HG02938 (cell line): ENCODE measurements around the gene SPATA24.
"Not testable (repeated sequence)": the region's sequence is repeated elsewhere in the genome, so short reads cannot be mapped to it uniquely, and the experiment has no call there.

ENCODE experiments used
- ATAC-seq: cut with Tn5 transposase; IDR thresholded peaks from one replicate; pipeline ENCODE4 v1.9.1; 2021; ENCODE audit warnings: mild to moderate bottlenecking, moderate library complexity; ENCODE audit not compliant: unreplicated experiment

The SPATA24 gene

DNA sequence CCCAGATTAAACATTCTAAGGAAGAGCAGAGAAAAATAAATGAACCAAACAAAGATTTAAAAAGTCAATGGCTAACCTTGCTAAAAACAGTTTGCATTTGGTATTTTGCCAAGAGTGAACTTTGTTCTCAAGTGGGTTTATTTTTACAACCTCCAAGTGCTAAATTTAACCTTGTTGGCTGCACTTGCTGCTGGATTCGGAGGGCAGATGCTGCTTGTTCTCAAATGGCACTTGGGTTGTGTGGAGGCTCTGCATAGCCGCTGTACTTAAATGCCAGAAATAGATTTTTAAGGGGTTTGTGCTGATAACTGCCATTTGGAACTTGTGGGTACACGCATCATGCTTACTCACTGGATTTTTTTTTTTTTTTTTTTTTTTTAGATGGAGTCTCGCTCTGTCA, 13.3 kb upstream of the SPATA24 start:
- ATAC-seq = no peak

DNA sequence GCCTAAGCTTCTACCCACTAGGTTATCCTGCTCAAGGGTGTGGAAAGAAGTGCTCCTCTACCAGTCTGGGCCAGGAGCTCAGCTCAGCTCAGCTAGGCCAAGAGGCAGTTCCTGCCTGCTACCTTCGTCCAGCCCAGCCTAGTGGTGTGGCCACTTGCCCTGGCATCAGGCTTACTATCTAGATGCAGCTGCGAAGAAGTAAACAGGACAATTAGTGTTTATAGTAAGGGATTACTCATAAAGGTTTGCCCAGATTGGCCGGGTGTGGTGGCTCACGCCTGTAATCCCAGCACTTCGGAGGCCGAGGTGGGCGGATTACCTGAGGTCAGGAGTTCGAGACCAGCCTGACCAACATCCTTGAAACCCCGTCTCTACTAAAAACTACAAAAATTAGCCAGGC, 12.8 kb upstream of the SPATA24 start:
- no peak for ATAC-seq

DNA sequence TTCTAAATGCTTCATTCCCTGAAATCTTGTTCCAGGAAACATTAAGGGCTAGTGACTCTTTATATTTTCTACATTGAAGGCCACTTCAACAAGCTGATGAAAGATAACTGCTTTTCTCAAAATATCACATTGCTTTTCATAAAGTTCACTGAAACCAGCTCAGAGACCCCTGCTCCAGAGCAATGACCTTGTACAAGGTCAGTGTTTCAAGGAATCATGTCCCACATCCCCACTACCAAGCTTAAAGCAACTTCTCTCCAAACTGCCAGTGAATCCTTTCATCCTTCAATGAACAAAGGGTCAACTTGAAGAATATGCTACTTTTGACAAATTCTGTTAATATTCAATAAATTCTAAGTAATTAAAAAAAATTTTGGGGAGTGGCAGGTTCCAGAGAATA, 12.0 kb upstream of the SPATA24 start:
- ATAC-seq = no peak

DNA sequence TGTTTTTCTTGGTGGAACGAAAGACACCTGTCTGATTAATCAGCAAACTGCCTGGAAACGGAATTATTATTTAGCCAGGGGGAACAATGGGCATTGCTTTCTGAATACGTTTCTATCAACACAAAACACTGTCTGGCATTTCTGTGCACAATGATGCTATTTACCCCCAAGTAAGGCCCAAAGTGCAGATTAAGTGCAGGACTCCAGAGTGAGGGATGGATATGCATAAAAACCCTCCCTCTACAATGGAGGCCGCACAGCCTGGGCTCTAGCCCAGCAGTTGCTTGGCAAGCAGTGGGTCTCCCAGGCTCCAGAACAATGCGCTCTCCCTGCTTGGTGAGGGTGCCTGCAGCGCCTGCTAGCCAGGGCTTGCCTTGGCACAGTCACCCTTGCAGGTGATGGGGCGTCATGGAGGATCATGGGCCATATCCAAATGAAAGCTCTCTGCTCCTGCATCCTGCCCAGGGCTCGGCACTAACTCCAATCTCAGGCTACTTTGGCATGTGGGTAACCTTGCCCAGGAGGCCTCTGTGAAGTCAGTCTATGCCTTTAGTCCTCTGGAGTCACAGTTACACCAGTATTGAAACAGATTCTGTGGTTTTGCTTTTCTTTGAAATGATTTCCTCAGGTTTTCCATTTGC, 11.5 kb upstream of the SPATA24 start:
- ATAC-seq = no peak

DNA sequence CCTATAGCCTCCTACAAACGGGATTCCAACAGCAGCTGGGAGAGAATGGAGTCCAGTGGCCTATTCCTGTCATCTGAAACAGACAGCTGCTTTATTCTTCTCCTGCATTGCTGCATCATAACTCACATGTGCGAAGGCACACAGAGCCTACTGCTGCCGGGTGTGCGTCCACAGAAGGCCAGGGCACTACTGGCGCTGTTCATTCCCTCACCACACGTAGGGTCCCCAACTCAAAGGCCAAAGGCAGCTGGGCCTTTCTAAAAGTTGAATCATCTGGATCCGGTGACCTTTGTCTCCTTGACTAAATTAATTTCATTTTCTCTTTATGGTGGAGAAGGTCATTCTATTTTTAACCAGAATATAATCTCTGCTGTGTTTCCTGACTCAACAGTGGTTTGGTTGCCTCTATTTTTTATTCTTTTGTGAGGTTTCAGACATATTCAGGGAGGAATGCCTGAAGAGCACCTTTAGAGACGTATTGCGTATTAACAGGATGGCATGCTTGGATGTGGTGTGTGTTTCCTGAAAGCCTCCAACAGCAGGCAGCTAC, 10.8 kb upstream of the SPATA24 start:
- no peak for ATAC-seq

DNA sequence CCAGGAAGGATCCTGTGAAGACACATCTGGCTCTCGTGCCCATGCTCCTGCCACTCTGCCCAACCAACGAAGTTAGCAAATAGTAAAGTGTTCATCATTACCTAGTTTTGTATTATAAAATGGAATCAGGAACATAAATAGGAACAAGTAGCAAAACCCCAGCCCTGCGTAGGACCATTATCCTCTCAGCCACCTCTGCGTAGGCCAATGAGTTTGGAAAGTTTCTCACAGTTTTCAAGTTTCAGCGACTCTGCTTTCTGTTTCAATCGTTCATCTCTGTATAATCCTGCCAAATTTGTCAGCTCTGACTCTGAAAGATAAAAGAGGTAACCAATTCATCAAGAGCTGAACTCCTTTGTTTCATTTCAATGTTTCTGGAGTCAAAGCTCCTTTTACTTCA, 10.1 kb upstream of the SPATA24 start:
- no peak for ATAC-seq

DNA sequence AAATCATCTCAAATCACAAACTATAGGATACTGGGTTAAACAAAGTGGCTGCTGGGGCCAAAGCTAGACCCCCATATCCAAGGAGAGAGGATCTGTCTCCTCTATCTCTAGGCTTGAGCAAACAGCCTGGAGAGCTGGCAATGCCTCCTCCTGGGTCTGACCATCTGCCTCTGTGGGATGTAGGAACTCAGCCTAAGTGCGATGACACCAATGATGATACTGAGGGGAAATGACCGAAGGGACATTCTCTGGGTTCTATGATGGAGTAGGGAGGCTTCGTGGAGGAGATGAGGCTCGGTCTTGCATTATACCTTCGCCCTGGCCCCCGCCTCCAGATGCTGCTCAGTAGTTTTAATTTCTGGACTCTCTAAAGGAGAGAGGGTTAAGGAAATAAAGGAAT, 9.3 kb upstream of the SPATA24 start:
- ATAC-seq = no peak

DNA sequence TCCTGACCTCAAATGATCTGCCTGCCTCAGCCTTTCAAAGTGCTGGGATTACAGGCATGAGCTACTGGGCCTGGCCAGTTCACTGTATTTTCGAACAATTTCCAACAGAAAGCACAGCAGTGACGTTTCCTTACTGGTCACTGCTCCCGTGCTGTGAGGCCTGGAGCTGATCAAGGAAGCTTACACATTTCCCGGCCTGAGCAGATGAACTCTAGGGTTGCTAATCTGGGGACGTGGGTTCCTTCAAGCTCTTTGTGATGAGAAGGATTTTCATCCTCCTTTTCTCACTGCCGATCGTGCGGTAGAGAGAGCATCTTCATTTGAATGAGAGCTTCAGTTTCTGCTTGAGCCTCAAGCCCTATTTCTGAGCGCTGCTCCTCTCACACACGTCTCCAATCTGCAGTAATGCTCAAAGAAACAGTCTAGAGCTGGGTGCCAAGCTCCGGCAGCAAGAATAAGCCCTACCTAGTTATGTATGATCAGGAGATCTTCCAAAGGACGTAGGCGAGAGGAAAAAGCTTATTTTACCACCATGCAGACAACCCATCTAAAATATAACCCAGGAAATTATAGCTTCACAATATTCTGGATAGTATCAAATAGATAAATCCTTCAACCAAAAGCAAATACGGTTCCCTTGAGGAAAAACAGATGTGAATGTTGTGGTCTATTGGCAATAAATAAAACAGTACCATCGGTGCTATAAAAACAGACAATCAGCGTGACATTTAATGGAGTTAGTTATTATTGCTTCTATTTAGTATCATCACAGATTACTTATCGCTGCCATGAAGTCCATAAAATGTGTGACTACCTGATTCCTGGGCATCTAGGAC, 7.3 kb upstream of the SPATA24 start:
- no peak for ATAC-seq

DNA sequence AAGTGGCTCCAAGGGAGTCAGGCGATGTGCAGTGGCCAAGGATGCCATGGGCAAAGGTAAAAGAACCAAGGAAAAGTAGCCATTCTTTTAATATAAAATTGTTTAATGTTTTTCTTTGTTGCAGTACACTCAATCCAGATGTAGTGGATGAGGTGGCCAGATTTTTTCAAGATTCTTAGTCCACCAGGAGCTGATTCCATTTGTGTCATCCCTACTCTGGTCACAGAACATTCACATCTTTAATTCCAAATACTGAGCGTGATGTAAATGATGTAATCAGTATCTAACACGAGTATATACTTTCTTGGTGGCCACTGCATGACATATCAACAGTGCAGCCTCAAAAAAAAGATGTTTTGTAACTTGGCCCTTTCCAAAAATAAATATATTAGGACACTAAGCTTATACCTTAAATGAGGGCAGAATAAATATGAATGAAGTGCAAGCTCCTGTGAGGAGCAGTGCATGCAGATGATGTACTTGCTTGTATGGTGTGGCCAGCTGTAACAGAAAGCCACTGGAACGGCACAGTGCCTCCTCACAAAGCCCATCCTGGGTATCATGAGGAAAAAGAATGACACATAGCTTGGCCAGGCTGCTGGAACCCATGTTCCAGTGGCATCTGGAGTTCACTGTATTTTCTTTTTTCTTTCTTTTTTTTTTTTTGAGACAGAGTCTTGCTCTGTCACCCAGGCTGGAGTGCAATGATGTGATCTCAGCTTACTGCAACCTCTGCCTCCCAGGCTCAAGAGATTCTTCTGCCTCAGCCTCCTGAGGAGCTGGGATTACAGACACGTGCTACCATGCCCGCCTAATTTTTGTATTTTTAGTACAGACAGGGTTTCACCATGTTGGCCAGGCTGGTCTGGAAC, 6.5 kb upstream of the SPATA24 start:
- no peak for ATAC-seq

DNA sequence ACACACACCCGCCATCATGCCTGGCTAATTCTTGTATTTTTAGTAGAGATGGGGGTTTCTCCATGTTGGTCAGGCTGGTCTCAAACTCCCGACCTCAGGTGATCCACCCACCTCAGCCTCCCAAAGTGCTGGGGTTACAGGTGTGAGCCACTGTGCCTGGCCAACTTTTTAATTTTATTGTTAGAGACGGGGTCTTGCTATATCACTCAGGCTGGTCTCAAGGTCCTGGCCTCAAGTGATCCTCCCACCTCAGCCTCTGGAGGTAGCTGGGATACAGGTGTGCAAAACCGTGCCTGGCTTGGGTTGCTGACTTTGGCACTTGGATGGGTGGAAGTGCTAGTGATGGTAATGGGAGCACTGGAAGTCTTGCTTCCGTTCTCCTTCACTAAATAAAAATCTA, 5.2 kb upstream of the SPATA24 start:
- ATAC-seq = not testable (repeated sequence)

DNA sequence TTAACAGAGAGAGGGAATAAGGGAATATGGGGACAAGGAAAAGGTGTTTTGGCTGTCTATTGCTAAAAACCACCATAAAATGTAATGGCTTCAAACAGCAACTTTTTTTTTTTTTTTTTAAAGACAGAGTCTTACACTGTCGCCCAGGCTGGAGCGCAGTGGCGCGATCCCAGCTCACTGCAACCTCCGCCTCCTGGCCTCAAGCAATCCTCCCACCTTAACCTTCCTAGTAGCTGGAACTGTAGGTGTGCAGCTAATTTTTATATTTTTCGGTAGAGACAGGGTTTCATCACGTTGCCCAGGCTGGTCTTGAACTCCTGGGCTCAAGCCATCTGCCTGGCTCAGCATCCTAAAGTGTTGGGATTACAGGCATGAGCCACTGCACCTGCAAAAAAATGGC, 4.3 kb upstream of the SPATA24 start:
- ATAC-seq = no peak

DNA sequence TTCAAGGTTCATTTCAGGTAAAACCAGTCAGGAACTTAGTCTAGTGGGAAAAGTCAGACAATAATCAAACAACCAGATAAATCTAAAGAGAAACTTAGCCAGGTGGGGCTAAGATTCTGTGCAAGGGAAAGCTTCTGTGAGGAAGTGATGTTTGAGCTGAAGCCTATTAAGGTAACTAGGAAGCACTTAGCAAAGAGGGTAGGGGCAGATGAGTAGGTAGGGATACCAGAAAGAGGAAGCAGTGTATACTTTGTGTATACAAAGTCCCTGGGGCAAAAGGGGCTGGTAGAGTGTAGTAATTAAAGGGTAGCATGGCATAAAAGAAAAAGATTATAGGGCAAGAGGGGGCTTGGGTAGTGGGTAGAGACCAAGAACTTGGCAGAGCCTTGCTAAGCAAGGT, 3.6 kb upstream of the SPATA24 start:
- ATAC-seq = no peak

DNA sequence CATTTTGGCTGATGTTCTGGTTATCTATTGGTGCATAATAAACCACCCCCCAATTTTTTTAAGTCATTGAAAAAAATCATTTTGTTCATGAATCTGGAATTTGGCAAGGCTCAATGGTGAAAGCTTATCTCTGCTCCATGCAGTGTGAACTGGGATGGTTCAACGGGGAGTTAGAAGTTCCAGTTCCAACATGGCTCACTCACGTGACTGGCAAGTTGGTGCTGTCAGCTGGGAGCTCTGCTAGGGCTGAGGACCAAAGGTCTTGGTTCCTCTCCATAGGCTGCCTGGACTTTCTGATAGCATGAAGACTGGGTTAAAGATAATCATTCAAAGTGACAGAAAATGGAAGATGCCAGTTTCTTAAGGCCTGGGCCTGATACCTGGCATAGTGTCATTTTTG, 3.1 kb upstream of the SPATA24 start:
- no peak for ATAC-seq

DNA sequence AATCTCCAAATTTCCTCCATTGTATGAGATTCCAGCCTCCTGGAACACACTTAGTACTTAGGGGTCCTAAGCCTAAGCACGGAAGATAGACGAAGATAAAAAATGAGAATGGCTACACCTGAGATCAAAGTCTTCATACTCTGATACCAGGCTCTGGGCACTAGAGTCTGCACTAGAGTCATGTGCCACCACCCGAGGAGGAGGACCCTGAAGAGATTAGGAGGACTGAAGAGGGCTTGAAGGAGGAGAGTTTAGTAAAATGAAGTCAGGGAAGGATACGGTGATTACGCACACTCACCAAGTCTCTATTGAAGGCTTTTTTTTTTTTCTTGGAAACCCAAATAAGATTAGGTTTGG, 573 bp upstream of the SPATA24 start:
- no peak for ATAC-seq

DNA sequence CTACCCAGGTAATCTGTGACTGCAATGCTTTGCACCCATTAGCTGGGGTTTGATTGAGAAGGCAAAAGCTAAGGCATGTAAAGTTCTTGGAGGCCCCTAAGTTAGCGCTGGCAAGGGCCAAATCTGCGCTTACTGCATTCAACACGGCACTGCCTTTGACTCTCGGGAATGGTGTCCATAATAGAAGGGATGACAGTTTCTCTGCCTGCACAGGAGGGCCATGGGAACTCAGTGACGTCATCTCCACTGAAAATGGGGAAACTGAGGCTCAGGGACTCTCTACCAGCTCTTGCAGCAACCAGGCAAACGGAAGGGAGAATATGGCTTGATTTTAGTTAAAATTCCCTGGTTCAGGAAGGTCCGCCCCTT, 487 bp downstream of the SPATA24 start:
- ATAC-seq = peak; percentile 0

DNA sequence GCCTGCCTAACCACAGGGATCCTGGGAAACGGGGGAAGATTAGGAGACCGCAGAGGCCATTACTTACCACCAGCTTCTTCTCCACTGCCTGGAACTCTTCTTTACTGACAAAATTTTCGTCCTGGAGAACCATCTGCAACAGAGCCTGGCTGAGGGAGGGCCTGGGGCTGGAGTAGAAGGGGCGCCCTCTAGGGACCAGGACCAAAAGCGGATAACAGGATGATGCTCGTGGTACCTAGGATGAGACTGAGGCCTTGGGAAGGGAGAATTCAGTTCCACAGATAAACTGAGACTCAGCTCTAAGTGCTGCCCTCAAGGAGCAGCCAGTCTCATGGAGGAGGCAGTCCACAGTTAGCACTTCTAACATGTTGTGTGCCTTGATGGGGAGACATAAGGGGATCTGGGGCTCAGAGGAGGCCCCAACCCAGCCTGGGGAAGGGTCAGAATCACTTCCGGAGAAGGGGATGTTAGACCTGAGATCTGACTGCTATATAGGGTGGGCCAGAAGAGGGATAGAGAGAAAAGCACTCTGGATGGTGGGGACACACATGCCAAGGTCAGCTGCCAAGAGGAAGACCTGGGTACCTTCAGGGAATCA, 1.2 kb downstream of the SPATA24 start:
- ATAC-seq = no peak

DNA sequence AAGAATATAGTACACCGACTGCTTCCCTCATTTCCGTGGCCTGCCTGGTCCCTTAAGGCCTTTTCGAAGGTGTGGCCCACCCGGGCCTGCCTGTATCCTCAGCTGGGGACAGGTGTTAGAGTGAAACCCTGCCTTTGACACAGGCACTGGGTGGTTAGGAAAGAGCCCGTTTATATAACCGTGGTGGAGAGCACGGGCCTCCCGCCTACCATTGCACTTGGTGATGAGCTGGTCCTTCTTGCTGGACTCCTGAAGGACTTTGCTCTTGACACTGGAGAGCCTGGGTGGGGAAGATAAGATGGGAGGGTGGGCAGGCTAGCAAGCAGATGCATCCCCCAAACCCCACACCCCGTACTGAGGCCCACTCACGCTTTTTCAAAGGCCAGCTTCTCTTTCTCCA, 2.3 kb downstream of the SPATA24 start:
- ATAC-seq = no peak

DNA sequence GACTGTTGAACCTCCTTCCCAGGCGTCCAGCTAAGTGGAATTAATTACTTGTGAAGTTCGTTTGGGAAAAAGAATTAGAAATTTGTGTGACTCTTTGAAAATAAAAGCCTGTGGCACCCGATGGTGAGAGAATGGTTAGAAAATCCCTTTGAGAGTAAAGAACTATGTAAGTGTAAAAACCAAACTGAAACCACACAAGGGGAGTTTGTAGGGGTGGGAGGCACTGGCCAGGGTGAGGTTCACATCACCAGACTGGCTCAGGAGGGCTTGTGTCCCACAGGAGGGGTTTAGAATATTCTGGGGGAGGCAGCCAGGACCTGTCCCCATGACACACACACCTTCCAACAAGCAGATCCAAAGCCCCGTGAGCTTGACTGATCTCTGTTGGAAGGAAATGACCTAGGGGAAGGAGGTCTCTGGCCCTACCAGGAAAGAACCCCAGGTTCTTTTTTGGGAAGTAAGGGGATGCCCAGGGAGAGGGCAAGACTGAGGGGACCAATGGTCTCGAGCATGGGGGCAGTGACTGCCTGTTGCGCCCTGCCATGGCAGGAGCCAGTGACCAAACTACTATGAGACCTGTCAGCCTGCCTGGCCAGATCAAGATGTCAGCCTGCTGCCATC, 4.3 kb downstream of the SPATA24 start:
- ATAC-seq = no peak

DNA sequence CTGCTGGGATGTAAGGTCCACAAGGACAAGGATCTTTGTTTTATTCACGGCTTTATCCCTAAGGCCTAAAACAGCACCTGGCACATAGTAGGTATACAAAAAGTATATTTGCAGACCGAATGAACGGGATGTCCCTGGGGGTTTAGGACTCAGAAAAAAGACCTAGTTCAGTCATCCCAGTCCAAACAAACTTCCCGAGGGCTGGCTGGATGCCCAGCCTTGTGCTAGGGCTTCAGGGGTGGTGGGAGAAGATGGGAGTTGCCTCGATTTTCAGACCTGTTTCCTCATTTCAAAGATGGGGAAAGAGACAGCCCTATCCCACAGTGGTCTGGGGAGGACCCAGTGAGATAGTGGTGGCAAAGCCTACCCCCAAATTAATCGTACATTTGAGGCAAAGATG, 6.0 kb downstream of the SPATA24 start:
- no peak for ATAC-seq

DNA sequence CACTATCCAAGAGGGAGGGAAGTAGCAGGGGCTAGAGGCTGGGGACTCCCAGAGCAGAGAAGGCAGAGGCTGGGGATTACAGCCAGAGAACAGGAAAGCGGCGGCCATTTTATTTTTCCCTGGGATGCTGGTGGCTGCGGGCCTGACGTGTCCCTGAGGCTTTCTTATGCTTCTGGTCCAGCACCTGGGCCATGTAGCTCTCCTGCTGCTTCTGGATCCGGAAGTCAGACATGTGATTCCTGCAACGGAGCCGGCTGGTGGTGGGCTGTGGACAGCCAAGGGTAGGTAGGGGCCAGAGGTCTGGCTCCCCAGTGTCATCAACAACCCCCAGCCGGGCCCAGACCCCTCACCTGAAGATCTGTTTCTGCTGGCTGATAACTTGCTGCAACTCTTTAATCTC, 7.2 kb downstream of the SPATA24 start:
- ATAC-seq = no peak
